B cell (primary cell): ENCODE data around the gene HYOU1. TPM values are rescaled to one million over a fixed set of nuclear protein-coding genes. Genes with fewer than 3 reads are reported as not detected.

ENCODE experiments used
- ATAC-seq: fragments of 200-7000 bp; cut with Tn5 transposase; one replicate; pipeline ENCODE4 v1.10.0; 2021; ENCODE audit warnings: low read depth, mild to moderate bottlenecking, moderate number of reproducible peaks, moderate library complexity
- CTCF ChIA-PET: fragments of 350-600 bp; sonication (Branson Sonifier 250); formaldehyde crosslinking; loops from one replicate; lab custom pipeline; 2021; ENCODE audit warnings: antibody characterized with exemption, inconsistent platforms; lab: Charles Lee
- POLR2A ChIA-PET: fragments of 350-600 bp; sonication (Branson Sonifier 250); formaldehyde crosslinking; loops from one replicate; lab custom pipeline; 2021; ENCODE audit warnings: antibody characterized with exemption; lab: Charles Lee
- DNase-seq: peaks from one replicate; pipeline ENCODE4 v3.0.0; 2013
- H2AFZ ChIP-seq: 2 replicates; pipeline ENCODE4 v1.6.1; 2012; ENCODE audit warnings: mild to moderate bottlenecking, low read depth, low read length; ENCODE audit not compliant: insufficient read depth, poor library complexity, severe bottlenecking
- H3K27ac ChIP-seq, 2 donors: 1 replicate in 1 of 2; 2 replicates in 1 of 2; pipeline ENCODE4 v1.5.1; 2012 to 2013; ENCODE audit warnings: low read length in 2 of 2, mild to moderate bottlenecking in 2 of 2, moderate library complexity in 1 of 2
- H3K27me3 ChIP-seq, 4 experiments: fragments of 200-600 bp in 1 of 4; sonication (generic) in 1 of 4; replicated peaks in 1 of 4; 1 replicate in 2 of 4; 2 replicates in 2 of 4; pipeline versions ENCODE4 v1.6.1 to v1.7.0; 2013 to 2016; ENCODE audit warnings: low read length in 3 of 4, mild to moderate bottlenecking in 2 of 4, mixed read lengths in 1 of 4, moderate library complexity in 1 of 4; ENCODE audit not compliant: insufficient read depth in 4 of 4, control insufficient read depth in 3 of 4; ENCODE audit errors: control extremely low read depth in 1 of 4
- H3K36me3 ChIP-seq, 2 experiments: replicated peaks in 1 of 2; 1 replicate in 1 of 2; 2 replicates in 1 of 2; pipeline versions ENCODE4 v1.6.1 to v1.7.1; 2013; ENCODE audit warnings: low read length in 1 of 2; ENCODE audit not compliant: insufficient read depth in 2 of 2, control insufficient read depth in 1 of 2; ENCODE audit errors: control extremely low read depth in 1 of 2, extremely low read depth in 1 of 2
- H3K4me1 ChIP-seq, 2 donors: fragments of 200-600 bp in 1 of 2; sonication (generic) in 1 of 2; 1 replicate in 1 of 2; 2 replicates in 1 of 2; pipeline versions ENCODE4 v1.5.1 to v1.6.1; 2013 to 2017; ENCODE audit warnings: low read length in 2 of 2; ENCODE audit not compliant: control insufficient read depth in 2 of 2, insufficient read depth in 2 of 2
- H3K4me2 ChIP-seq: replicated peaks from 2 replicates; pipeline ENCODE3; 2012; ENCODE audit warnings: mild to moderate bottlenecking, low read depth, low read length; ENCODE audit not compliant: poor library complexity, severe bottlenecking
- H3K4me3 ChIP-seq, 5 experiments: fragments of 200-600 bp in 1 of 5; sonication (generic) in 1 of 5; 1 replicate in 3 of 5; 2 replicates in 2 of 5; pipeline versions ENCODE4 v1.5.1 to v1.7.0; 2011 to 2016; ENCODE audit warnings: low read length in 4 of 5, mild to moderate bottlenecking in 4 of 5, low read depth in 2 of 5, control low read depth in 1 of 5, moderate library complexity in 1 of 5; ENCODE audit not compliant: insufficient read depth in 1 of 5; ENCODE audit errors: control extremely low read depth in 1 of 5, extremely low read depth in 1 of 5
- H3K79me2 ChIP-seq: fragments of 200-600 bp; sonication (generic); one replicate; pipeline ENCODE4 v1.6.0; 2016; ENCODE audit warnings: low read length; ENCODE audit not compliant: control insufficient read depth, insufficient read depth
- H3K9ac ChIP-seq: fragments of 200-600 bp; sonication (generic); 2 replicates; pipeline ENCODE4 v1.6.1; 2017; ENCODE audit warnings: mild to moderate bottlenecking, low read length, moderate library complexity
- H3K9me3 ChIP-seq, 3 donors: one replicate each; pipeline versions ENCODE4 v1.6.1 to v1.7.1; 2013; ENCODE audit warnings: low read length in 2 of 3; ENCODE audit not compliant: control insufficient read depth in 2 of 3, insufficient read depth in 1 of 3; ENCODE audit errors: control extremely low read depth in 1 of 3
- H4K20me1 ChIP-seq: 2 replicates; pipeline ENCODE4 v1.6.0; 2012; ENCODE audit warnings: mild to moderate bottlenecking, low read length; ENCODE audit not compliant: insufficient read depth, control insufficient read depth, poor library complexity, severe bottlenecking
- H3K27ac Mint-ChIP-seq: one replicate; pipeline ENCODE4 v1.8.0; 2021; ENCODE audit warnings: mixed read lengths
- H3K27me3 Mint-ChIP-seq: one replicate; pipeline ENCODE4 v1.8.0; 2021; ENCODE audit warnings: mixed read lengths
- H3K4me1 Mint-ChIP-seq: one replicate; pipeline ENCODE4 v1.8.0; 2021; ENCODE audit warnings: mixed read lengths
- H3K4me3 Mint-ChIP-seq: one replicate; pipeline ENCODE4 v1.8.0; 2021; ENCODE audit warnings: mixed read lengths
- H3K9me3 Mint-ChIP-seq: one replicate; pipeline ENCODE4 v1.8.0; 2022; ENCODE audit warnings: mixed read lengths; ENCODE audit not compliant: insufficient read depth
- CTCF ChIP-seq: fragments of 200-600 bp; IDR thresholded peaks from one replicate; pipeline ENCODE4 v1.8.0; 2022; ENCODE audit warnings: antibody characterized with exemption, mild to moderate bottlenecking
- EZH2 ChIP-seq: IDR thresholded peaks from 2 replicates; pipeline ENCODE4 v1.6.1; 2012; ENCODE audit warnings: borderline replicate concordance, low read depth, mild to moderate bottlenecking, moderate library complexity, low read length; ENCODE audit not compliant: insufficient read depth, poor library complexity, severe bottlenecking
- WGBS: methylation state at CpG from one replicate; pipeline ENCODE4 v1.1.5; 2013; ENCODE audit warnings: missing lambda C conversion rate; ENCODE audit not compliant: insufficient coverage; 5-methylcytosine and 5-hydroxymethylcytosine counted together
- intact Hi-C: fragments of 100-400 bp; cut with micrococcal nuclease; formaldehyde crosslinking; loops from one replicate; pipeline ENCODE4 v1.10.0; 2022
- polyA plus RNA-seq: library from polyadenylated mRNA; depleted of rRNA; stranded (reverse); fragments of >200 nt; gene quantifications from 2 replicates; pipeline ENCODE4 v1.2.3, GENCODE V29; 2012
- total RNA-seq, 2 donors: library from RNA; stranded (reverse); fragments of 120-200 nt in 1 of 2; gene quantifications; 1 replicate in 1 of 2; 2 replicates in 1 of 2; pipeline versions ENCODE4 v1.2.3 to v1.2.4, GENCODE V29; 2013 to 2022

Gene HYOU1
- total and polyA plus RNA-seq, 2 donors (not counting 1 experiment from before 2014, with no cell fraction given): 38.5 to 48.7 TPM

GRCh38 chr11:119031912-119032280, 25.1 kb downstream of the HYOU1 start:
- no peak for TF ChIP-seq CTCF
- no peak for TF ChIP-seq EZH2
- intact Hi-C loops: no loop called here
- ChIA-PET CTCF (interaction anchor here (0.7 to 3.2 kb wide), 5 partner anchors 12 to 342 kb away, joined by 3 to 14 read pairs (median 4); partner anchors contain the start of genes HYOU1, RPS25, TRAPPC4 and VPS11), POLR2A (no interaction called here)
- H3K27ac Mint-ChIP-seq: no peak overlapping the region
- no peaks in the 10 kb centered on the region for H3K9me3 Mint-ChIP-seq
- ATAC-seq (no peak), DNase-seq (no peak)
- Histone ChIP-seq H3K36me3 (peaks cover 0 to 4% of the 10 kb centered on the region in 2 experiments), H3K27ac (no peak overlapping the region), H3K4me3 (no peak overlapping the region), H3K9ac (no peak overlapping the region), H3K79me2 (peaks cover 16% of the 10 kb centered on the region), H3K4me2 (no peak overlapping the region), H3K4me1 (peaks cover 4 to 10% of the 10 kb centered on the region in 2 donors), H2AFZ (peak overlapping the region; percentile 98), H3K27me3 (no peaks in the 10 kb centered on the region), H3K9me3 (no peaks in the 10 kb centered on the region), H4K20me1 (no peaks in the 10 kb centered on the region)
- WGBS: no CpG with 5 or more reads among the region's 9 CpGs
- H3K4me1 Mint-ChIP-seq: peaks cover 20% of the 10 kb centered on the region
- H3K4me3 Mint-ChIP-seq: no peak overlapping the region
- H3K27me3 Mint-ChIP-seq: no peaks in the 10 kb centered on the region

GRCh38 chr11:119030329-119031047, 26.5 kb downstream of the HYOU1 start, which contains the start of gene SLC37A4:
Gene SLC37A4, minus strand, starts transcription at chr11:119030877.
- H3K4me1 Mint-ChIP-seq: peaks cover 20% of the 10 kb centered on the region
- peak within 1 kb of the TSS; percentile 98 for H2AFZ ChIP-seq
- peak within 1 kb of the TSS; percentile 82 for H3K27ac Mint-ChIP-seq
- H3K27me3 ChIP-seq: no peaks in the 10 kb centered on the region
- peak within 1 kb of the TSS in 4 of 5 experiments; percentile 80 to 89 (median 86) for H3K4me3 ChIP-seq
- under 1% methylated on average over 67 of the region's 67 CpGs for WGBS
- no peaks in the 10 kb centered on the region for H3K9me3 Mint-ChIP-seq
- no peaks in the 10 kb centered on the region for H3K27me3 Mint-ChIP-seq
- peak within 1 kb of the TSS; percentile 46 to 74 for H3K27ac ChIP-seq
- TF ChIP-seq CTCF (no peak), EZH2 (no peak)
- peak within 1 kb of the TSS; percentile 85 for H3K9ac ChIP-seq
- ATAC-seq (peak; percentile 96), DNase-seq (peak; percentile 99)
- no peaks in the 10 kb centered on the region for H4K20me1 ChIP-seq
- H3K79me2 ChIP-seq: peaks cover 16% of the 10 kb centered on the region
- no peaks in the 10 kb centered on the region for H3K9me3 ChIP-seq
- H3K4me3 Mint-ChIP-seq: peak within 1 kb of the TSS; percentile 92
- peak within 1 kb of the TSS; percentile 92 for H3K4me2 ChIP-seq
- peaks cover 4 to 10% of the 10 kb centered on the region in 2 donors for H3K4me1 ChIP-seq
- peaks cover 0 to 6% of the 10 kb centered on the region in 2 experiments for H3K36me3 ChIP-seq
- intact Hi-C loops: loop anchor here (1.0 kb wide), 6 partner anchors 12 to 91 kb away; partner anchors contain the start of genes CENATAC, HINFP, HYOU1 and RPS25
- ChIA-PET CTCF (interaction anchor here (0.7 to 3.2 kb wide), 7 partner anchors 11 to 341 kb away, joined by 3 to 14 read pairs (median 4); partner anchors contain the start of genes RPS25, TRAPPC4 and VPS11), POLR2A (interaction anchor here (0.6 to 1.5 kb wide), 5 partner anchors 11 to 106 kb away, joined by 3 to 5 read pairs (median 3); partner anchors contain the start of genes DPAGT1, RPS25 and TRAPPC4)
